Measurements from ENCODE around the gene RABGAP1L.

GRCh38 chr1:174659823-174660222 lies 500.5 kb downstream of the RABGAP1L start:
- TF ChIP-seq CTCF (IDR thresholded peaks at IDR 0.05) (no peak), POLR2A (IDR thresholded peaks at IDR 0.05) (no peak), POLR2AphosphoS5 (IDR thresholded peaks at IDR 0.05) (no peak), EP300 (IDR thresholded peaks at IDR 0.05) (no peak)
